Activated naive CD4-positive, alpha-beta T cell (primary cell): ENCODE data around the gene DLGAP4.

Experiments used
- DNase-seq, 4 experiments: peaks; one replicate each; lab custom pipeline; 2025; lab: John Stamatoyannopoulos, UW

Gene DLGAP4

GRCh38 chr20:36305602-36306551 lies at the start of gene DLGAP4:
TSS of gene DLGAP4 (plus strand) at chr20:36306339. CDS start at chr20:36431718, 125,379 bp downstream.
- DNase-seq = no peak

GRCh38 chr20:36259177-36260061 lies 46.7 kb upstream of the DLGAP4 start:
- no peak for DNase-seq

GRCh38 chr20:36260316-36260715 lies 45.8 kb upstream of the DLGAP4 start:
- no peak for DNase-seq

DNA sequence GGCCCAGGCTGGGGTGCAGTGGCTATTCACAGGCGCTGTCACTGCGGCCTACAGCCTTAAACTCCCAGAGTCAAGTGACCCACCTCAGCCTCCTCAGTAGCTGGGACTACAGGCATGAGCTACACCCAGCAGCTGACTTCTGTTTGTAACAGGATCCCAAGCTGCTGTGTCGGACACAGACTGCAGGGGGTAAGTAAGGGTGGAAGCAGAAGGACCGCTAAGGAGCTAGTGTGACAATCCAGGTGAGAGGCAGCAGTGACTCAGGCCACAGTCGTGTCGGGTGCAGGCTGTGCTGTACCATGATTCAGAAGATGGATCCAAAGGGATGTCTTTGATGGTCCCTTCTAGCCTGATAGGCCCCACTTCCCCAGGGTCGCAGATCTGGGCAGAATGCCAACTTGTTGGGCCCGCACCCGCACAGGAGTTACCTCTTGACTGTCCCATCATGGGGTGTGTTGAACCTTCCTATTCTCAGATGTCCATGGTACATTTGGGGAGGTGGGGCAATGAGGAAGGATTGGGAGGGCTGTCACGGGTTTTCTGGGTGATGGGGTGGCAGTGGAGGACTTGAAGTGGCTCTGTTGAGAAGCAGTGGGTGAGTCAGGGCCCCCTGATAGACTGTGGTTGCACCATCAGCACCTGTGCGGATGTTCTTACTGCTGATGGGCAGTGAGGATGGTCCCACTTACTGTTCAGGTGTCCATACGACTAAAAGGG lies 44.6 kb upstream of the DLGAP4 start:
- DNase-seq = no peak

DNA sequence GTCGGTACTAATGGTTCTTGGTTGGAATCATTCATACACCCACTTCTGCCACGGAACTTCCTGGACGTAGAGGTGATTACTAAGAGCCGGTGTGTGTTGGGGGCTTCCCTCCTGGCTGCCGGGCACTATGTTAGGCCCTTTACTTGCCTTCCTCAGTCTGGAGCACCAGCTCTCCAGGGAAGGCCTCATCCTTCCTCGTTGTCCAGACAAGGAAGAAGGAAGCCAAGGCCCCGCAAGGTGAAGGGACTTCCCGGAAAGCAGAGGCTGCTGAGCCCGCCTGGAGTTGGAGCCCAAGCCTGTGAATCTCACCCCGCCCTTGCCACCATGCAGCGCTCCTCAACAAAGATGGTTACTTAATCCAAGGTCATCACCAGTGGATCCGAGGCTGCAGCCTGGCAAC lies 43.7 kb upstream of the DLGAP4 start:
- DNase-seq = no peak

- DNase-seq = no peak
Observed at GRCh38 chr20:36264426-36265246, 41.5 kb upstream of the DLGAP4 start.

DNA sequence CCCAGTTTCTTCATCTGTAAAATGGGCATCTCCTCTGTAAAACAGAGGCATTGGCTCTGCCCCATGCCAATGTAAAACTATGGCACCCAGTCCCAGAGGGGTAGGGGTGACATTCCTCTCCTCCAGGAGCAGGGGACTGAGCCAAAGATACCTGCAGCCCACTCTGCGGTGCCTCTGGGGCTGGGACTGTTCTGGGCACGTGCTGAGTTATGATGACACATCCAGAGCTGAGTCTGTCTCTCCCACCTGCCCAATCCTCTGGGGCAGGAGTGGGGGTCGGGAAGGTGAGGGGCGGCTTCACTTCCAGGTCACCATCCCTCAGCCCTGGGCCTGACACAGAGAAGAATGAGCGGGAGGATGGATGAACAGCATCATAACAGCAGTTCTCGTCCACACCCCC lies 40.0 kb upstream of the DLGAP4 start:
- no peak for DNase-seq

- DNase-seq = no peak
Observed at GRCh38 chr20:36267605-36268381, 38.3 kb upstream of the DLGAP4 start.

DNA sequence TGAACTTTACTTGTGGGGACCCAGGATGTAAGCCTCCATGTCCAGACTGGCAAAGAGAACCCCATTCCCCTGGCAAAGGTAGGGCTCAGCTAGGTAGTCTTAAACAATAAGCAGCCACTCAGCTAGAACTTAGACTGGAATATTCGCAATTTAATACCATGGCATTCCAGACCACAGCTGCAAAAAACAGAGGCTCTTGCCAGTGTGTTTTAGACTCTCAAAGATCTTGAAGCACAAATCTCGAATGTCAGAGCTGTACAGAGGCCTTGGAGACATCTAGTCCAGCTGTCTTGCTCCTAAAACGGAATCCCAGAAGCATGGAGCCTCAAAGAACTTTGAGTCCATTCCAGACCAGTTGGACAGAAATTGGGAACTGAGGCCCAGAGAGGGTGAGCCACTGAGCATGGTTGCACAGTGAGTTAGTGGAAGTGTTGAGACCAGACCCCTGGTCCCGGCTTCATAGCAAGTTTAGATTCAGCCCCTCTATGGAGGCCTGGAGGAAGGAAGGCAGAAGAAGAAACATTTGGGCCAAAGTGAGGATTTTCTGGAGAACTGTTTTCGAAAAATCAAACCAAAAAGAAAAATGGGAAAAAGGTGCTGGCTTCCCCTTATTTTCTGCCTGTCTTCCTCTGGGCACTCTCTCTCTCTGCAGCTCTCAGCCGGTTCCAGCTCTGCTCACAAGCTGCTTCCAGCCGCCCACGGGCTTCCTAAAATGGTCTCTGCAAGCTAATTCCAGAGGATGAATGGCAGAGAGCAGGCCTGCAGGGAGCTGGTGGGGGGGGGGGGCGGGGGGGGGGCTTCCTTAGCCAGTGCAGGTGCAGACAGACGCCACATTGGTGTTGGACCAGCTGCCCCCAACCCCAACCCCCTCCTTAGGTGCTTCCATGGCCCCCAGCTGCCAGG lies 37.4 kb upstream of the DLGAP4 start:
- no peak for DNase-seq

DNA sequence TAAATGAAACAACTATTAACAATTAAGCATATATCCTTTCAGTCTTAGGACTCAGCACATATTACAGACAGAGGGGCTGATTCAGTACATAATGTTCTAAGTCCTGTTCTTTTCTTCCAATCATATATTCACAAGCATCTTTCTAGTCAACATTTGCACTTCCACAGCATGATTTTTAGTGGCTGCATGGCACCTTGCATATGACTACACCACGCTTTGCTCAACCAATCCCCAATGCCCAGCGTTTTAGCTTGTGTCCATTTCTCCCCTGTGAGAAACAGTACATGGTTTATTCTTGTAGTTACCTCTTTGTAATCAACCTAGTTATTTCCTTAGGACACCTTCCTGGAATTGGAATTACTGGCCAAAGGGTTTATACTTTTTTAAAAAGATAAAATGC lies 36.6 kb upstream of the DLGAP4 start:
- no peak for DNase-seq

DNA sequence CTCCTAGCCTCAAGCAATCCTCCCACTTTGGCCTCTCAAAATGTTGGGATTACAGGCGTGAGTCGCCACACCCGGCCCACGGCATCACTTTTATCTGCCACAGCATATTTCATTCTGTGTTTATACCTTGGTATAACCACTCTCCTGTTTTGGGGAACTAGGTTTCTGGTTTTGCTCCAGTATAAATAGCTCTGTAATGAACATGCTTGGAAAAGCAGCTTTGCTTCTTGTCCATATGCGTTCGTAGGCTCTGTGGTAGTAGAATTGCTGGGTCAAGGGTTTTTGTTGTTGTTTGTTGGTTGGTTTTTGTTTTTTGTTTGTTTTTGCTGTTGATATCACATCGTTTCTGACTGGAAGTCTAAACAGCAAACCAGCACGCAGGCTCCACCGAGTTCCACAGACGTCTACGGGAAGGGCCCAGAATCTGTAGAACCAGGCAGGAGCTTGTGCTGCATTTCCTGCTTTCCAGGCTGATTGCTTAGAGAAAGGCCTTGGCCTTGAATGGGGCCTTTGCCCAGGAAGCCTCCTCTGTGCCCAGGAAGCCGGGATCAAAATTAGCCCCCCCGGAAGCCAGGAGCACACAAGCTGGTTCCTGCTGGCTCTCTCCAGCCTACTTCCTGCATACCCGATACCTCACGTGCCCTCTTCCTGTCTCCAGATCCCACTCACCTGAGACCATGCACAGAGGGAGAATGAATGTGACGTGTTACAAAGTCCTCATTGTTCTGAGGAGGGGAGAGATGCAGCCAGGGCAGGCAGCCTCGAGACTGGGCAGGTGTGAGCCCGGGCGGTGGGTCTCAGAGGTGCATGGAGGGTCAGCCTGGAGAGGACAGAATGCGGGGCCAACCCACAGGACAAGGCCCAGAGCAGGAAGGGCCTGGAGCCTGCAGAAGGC lies 35.1 kb upstream of the DLGAP4 start:
- no peak for DNase-seq

GRCh38 chr20:36271639-36272546 lies 34.2 kb upstream of the DLGAP4 start:
- DNase-seq = no peak

- DNase-seq = no peak
Observed at GRCh38 chr20:36272547-36273220, 33.5 kb upstream of the DLGAP4 start.

- DNase-seq = no peak
Observed at GRCh38 chr20:36273414-36274180, 32.5 kb upstream of the DLGAP4 start.

DNA sequence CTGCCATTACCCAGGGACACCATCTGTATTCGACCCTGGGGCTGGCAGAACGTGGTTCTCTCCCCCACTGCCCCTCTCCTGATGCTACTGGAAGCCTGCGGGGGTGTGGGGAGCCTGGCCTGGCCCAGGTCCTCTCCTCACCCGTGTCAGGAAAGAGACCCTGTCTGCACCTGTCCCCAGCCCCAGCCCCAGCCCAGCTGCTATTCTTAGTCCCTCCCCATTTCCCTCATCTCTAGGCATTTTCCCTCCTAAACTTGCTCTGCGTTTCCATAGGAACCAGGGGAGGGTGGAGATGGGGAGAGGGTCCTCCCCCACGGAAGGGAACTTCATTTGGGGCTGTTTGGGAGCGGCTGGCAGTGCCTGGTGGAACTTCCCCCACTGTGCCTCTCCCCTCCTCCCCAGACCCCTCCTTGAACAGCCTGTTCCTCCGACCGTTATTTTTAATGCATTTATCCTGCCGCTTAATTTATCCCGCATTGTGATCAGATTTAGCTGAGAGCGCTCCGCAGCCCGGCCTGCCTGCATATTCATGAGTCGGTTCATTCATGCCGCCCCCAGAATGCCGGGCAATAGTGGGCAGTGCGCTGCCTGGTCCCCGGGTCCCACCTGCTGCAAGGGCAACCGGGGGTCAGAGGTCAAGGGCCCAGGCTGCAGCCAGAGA lies 31.8 kb upstream of the DLGAP4 start:
- DNase-seq = no peak
